ENCODE data around the gene PKD1.
"Not testable (repeated sequence)": the region's sequence is repeated elsewhere in the genome, so short reads cannot be mapped to it uniquely, and the experiment has no call there.

PKD1 gene

GRCh38 chr16:2149630-2150417 lies 14.1 kb upstream of the PKD1 start:
- Mint-ChIP-seq H3K27ac (no peak overlapping the region), H3K9me3 (no peaks in the 10 kb centered on the region), H3K4me3 (peak overlapping the region; percentile 67), H3K27me3 (ENCODE audit: low read depth) (peaks cover 7% of the 10 kb centered on the region), H3K36me3 (ENCODE audit: low read depth) (peaks cover 34% of the 10 kb centered on the region), H3K4me1 (ENCODE audit: low read depth) (peaks cover 17% of the 10 kb centered on the region)
- no peak for DNase-seq (ENCODE audit: low spot score)

DNA sequence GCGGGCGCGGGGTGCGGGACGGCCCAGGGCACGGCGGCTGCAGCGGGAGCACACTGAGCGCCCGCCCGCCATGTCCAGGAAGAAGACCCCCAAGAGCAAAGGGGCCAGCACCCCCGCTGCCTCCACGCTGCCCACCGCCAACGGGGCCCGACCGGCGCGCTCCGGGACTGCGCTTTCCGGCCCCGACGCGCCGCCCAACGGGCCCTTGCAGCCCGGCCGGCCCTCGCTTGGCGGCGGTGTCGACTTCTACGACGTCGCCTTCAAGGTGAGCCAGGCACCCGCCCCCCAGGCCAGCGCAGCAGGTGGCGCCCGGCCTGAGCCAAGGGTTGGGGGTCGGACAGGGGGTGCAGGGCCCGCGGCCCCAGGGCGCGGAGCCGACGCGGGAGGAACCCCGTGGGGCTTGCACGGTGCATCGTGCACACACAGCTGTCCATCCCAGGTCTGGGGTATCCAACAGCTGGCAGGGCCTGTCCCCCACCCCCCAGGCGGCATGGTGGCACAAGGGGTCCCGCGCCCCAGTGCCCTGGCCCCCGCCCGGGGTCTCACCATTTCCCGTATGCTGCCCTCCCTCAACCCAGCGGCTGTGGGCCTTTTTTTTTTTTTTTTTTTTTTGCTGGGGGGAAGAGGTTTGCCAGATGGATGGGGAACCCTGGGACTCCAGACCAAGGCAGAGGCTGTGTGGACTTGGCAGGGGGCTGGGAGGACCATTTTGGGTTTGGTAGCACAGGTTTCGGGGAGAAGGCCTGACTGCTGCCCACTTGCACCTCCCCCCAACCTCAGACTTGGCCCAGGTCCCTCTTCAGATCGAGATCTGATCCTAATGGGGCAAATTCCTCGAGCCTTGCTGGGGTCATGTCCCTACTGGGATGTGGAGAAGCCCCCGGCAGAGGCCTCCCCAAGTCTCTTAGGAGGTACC lies 13.3 kb upstream of the PKD1 start:
- peaks cover 25% of the 10 kb centered on the region for H3K36me3 Mint-ChIP-seq (ENCODE audit: low read depth)
- peak overlapping the region; percentile 45 for H3K27ac Mint-ChIP-seq
- peak; percentile 28 for DNase-seq (ENCODE audit: low spot score)
- peaks cover 17% of the 10 kb centered on the region for H3K4me1 Mint-ChIP-seq (ENCODE audit: low read depth)
- peaks cover 7% of the 10 kb centered on the region for H3K27me3 Mint-ChIP-seq (ENCODE audit: low read depth)
- peak overlapping the region; percentile 67 for H3K4me3 Mint-ChIP-seq
- H3K9me3 Mint-ChIP-seq, result no peaks in the 10 kb centered on the region

DNA sequence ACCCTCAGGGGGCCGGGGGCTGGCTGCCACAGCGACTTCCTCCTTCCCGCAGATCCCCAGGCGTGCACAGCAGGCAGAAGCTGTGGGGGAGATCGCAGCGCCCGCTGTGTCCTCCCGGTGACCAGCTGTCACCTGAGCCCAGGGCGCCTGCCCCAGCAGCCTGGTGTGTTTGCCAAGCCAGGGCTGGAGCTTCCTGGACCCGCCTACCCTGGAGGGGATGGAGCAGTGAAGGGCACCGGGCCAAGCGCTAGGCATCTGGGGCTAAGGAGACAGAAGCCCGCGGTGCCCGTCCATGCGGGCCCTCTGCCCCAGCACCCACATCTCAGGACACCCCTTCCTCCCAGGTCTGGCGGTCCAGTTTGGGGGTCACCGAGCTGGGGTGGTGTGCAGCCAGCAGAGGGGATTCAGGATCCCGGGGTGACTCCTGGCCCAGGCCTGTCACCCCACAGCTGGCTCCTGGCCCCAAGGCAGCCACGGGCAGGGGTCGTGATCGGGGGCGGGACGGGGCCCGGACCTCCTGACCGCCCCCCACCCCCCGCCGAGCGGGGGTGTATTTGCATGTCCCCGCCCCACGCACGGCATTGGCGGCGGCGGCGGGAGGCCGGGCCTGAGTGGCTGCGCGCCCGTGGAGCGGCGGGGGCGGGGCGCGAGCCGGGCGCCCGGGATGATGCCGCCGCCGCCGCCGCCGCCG lies 12.4 kb upstream of the PKD1 start, which contains the start of gene RAB26:
TSS of gene RAB26 (plus strand) at position 645 of the 691 bp plus-strand sequence. CDS start 159 bp downstream, outside the sequence.
- peaks cover 7% of the 10 kb centered on the region for H3K27me3 Mint-ChIP-seq (ENCODE audit: low read depth)
- peaks cover 17% of the 10 kb centered on the region for H3K36me3 Mint-ChIP-seq (ENCODE audit: low read depth)
- DNase-seq (ENCODE audit: low spot score), result peak; percentile 66

GRCh38 chr16:2147378-2147777 lies 11.7 kb upstream of the PKD1 start:
- no peak overlapping the region for H3K27ac Mint-ChIP-seq
- peaks cover 7% of the 10 kb centered on the region for H3K27me3 Mint-ChIP-seq (ENCODE audit: low read depth)
- H3K9me3 Mint-ChIP-seq, result no peaks in the 10 kb centered on the region
- peaks cover 10% of the 10 kb centered on the region for H3K4me1 Mint-ChIP-seq (ENCODE audit: low read depth)
- no peak overlapping the region for H3K4me3 Mint-ChIP-seq
- DNase-seq (ENCODE audit: low spot score), result no peak
- H3K36me3 Mint-ChIP-seq (ENCODE audit: low read depth), result peaks cover 14% of the 10 kb centered on the region

More for the DNA sequence above, 12.4 kb upstream of the PKD1 start, which contains the start of gene RAB26:
- H3K4me1 Mint-ChIP-seq (ENCODE audit: low read depth), result peaks cover 11% of the 10 kb centered on the region
- no peaks in the 10 kb centered on the region for H3K9me3 Mint-ChIP-seq
- peak within 1 kb of the TSS; percentile 67 for H3K4me3 Mint-ChIP-seq
- H3K27ac Mint-ChIP-seq, result peak within 1 kb of the TSS; percentile 45

DNA sequence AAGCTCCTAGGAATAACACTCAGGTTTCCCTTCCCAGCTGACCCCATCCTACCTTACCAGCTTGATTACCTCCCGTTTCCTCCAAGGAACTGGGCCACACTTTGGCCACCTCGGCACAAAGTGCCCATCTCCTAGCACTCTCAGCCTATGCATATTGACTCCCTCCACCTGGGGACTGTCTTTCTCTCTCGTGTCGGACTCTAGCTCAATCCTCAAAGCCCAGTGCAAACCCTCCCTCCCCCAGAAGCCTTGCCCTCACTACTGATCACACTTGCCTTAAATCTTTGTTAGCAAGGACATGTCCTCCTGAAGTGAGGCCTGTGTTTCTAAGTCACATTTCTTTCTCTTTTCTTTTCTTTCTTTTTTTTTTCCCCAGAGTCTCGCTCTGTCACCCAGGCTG lies 10.1 kb upstream of the PKD1 start:
- peaks cover 7% of the 10 kb centered on the region for H3K27me3 Mint-ChIP-seq (ENCODE audit: low read depth)

GRCh38 chr16:2143878-2144485 lies 8.3 kb upstream of the PKD1 start:
- H3K36me3 Mint-ChIP-seq (ENCODE audit: low read depth), result no peaks in the 10 kb centered on the region
- H3K4me3 Mint-ChIP-seq, result no peak overlapping the region
- DNase-seq (ENCODE audit: low spot score), result no peak
- peaks cover 7% of the 10 kb centered on the region for H3K27me3 Mint-ChIP-seq (ENCODE audit: low read depth)
- H3K27ac Mint-ChIP-seq, result no peak overlapping the region
- no peaks in the 10 kb centered on the region for H3K9me3 Mint-ChIP-seq
- peaks cover 4% of the 10 kb centered on the region for H3K4me1 Mint-ChIP-seq (ENCODE audit: low read depth)

More for the DNA sequence above, 10.1 kb upstream of the PKD1 start:
- H3K4me1 Mint-ChIP-seq (ENCODE audit: low read depth), result peaks cover 6% of the 10 kb centered on the region
- H3K4me3 Mint-ChIP-seq, result no peak overlapping the region
- H3K36me3 Mint-ChIP-seq (ENCODE audit: low read depth), result peaks cover 5% of the 10 kb centered on the region
- no peaks in the 10 kb centered on the region for H3K9me3 Mint-ChIP-seq
- H3K27ac Mint-ChIP-seq, result no peak overlapping the region
- DNase-seq (ENCODE audit: low spot score), result no peak

DNA sequence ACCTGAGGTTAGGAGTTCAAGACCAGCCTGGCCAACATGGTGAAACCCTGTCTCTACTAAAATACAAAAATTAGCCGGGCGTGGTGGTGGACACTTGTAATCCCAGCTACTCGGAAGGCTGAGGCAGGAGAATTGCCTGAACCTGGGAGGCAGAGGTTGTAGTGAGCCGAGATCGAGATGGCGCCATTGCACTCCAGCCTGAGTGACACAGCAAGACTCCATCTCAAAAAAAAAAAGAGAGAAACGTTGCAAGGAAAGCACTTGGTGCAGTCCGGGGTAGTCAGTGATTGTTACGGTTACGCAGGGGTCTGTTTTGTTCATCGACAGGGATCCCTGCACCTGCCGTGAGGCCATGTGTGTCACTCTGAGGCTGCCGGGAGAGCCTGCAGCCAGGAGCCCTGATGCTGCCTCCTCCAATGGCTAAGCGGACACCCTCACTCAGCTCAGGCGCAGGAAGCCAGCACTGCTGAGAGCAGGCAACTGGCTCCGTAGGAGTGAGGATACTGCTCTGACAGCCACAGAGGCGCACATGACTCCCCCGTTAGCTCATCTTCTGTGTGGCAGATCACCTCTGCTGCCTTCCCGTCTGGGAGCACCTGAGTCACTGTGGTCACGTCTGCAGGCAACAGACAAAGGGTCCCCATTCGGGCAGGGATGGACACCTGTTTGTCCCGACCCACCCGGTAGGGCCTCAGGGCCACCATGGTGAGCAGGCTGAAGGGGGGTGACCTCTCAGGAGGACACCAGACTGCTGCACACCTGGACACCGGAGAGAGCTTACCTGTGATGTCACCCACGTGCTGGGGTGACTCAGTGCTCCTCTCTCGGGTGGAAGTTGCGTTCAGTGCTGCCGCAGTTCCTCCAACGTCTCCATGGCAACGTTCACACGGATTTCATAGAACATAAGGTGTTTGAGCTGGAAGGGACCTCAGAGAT lies 7.5 kb upstream of the PKD1 start:
- Mint-ChIP-seq H3K4me3 (no peak overlapping the region), H3K27ac (no peak overlapping the region), H3K27me3 (ENCODE audit: low read depth) (peaks cover 7% of the 10 kb centered on the region), H3K9me3 (no peaks in the 10 kb centered on the region), H3K36me3 (ENCODE audit: low read depth) (no peaks in the 10 kb centered on the region), H3K4me1 (ENCODE audit: low read depth) (peaks cover 4% of the 10 kb centered on the region)
- DNase-seq (ENCODE audit: low spot score), result no peak

DNA sequence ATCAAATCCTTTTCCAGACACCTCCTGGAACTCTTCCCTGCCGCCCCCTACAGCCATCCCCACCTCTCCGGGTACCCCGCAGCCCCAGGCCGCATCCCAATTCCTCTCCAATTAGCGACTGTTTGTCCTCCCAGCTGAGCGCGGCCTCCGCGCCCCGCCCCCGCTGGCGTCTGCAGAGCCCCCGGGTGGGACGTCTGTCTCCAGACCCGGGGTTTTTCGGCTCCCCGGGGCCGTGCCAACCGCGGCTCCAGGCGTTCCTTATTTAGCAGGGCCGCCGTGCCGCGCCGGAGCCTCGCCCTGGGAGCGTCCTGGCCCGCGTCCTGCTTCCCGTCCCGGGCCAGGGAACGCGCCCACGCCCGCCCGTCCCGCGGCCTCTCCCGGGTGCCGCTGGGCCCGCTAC lies 627 bp downstream of the PKD1 start:
- not testable (repeated sequence) for H3K9me3 Mint-ChIP-seq; DNase-seq (ENCODE audit: low spot score); H3K4me1 Mint-ChIP-seq (ENCODE audit: low read depth); H3K27ac Mint-ChIP-seq; H3K36me3 Mint-ChIP-seq (ENCODE audit: low read depth); H3K27me3 Mint-ChIP-seq (ENCODE audit: low read depth)
- H3K4me3 Mint-ChIP-seq, result peak overlapping the region; percentile 70

- H3K4me3 Mint-ChIP-seq; H3K36me3 Mint-ChIP-seq (ENCODE audit: low read depth); H3K4me1 Mint-ChIP-seq (ENCODE audit: low read depth); H3K27me3 Mint-ChIP-seq (ENCODE audit: low read depth); H3K9me3 Mint-ChIP-seq; DNase-seq (ENCODE audit: low spot score); H3K27ac Mint-ChIP-seq: not testable (repeated sequence)
Observed at GRCh38 chr16:2133797-2134196, 1.9 kb downstream of the PKD1 start.

GRCh38 chr16:2129890-2130447 lies 5.7 kb downstream of the PKD1 start:
- DNase-seq (ENCODE audit: low spot score); H3K4me3 Mint-ChIP-seq; H3K9me3 Mint-ChIP-seq; H3K27me3 Mint-ChIP-seq (ENCODE audit: low read depth); H3K36me3 Mint-ChIP-seq (ENCODE audit: low read depth); H3K27ac Mint-ChIP-seq; H3K4me1 Mint-ChIP-seq (ENCODE audit: low read depth): not testable (repeated sequence)

GRCh38 chr16:2129251-2129650 lies 6.4 kb downstream of the PKD1 start:
- H3K4me1 Mint-ChIP-seq (ENCODE audit: low read depth); H3K36me3 Mint-ChIP-seq (ENCODE audit: low read depth); H3K27me3 Mint-ChIP-seq (ENCODE audit: low read depth); DNase-seq (ENCODE audit: low spot score); H3K9me3 Mint-ChIP-seq; H3K27ac Mint-ChIP-seq: not testable (repeated sequence)
- H3K4me3 Mint-ChIP-seq, result peak overlapping the region; percentile 9

DNA sequence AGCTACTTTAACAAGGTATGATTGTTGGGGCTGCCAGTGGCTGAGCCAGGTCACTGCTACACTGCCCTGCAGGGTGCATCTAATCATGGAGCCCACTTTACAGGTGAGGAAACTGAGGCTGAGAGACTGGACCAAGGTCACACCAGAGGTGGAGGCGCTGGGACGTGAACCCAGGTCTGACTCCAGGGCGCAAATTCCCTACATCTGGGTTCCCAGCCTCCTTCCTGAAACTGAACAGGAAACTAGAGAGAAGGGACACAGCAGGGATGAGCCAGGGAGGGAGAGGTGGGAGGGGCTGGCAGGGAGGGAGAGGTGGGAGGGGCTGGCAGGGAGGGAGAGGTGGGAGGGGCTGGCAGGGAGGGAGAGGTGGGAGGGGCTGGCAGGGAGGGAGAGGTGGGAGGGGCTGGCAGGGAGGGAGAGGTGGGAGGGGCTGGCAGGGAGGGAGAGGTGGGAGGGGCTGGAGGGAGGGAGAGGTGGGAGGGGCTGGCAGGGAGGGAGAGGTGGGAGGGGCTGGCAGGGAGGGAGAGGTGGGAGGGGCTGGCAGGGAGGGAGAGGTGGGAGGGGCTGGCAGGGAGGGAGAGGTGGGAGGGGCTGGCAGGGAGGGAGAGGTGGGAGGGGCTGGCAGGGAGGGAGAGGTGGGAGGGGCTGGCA lies 7.9 kb downstream of the PKD1 start:
- H3K9me3 Mint-ChIP-seq; H3K4me1 Mint-ChIP-seq (ENCODE audit: low read depth); H3K4me3 Mint-ChIP-seq; H3K27me3 Mint-ChIP-seq (ENCODE audit: low read depth); H3K36me3 Mint-ChIP-seq (ENCODE audit: low read depth); H3K27ac Mint-ChIP-seq; DNase-seq (ENCODE audit: low spot score): not testable (repeated sequence)

Measured in T-helper 2 cell treated with Interferon-gamma antibody and Interleukin-4, amounts not matched to agents 5 μg/mL and 100 μg/mL, for 36 hours (primary cell).